GM12878 (cell line): ENCODE data around the gene CPLANE2. TPM values are rescaled to one million over a fixed set of nuclear protein-coding genes. Genes with fewer than 3 reads are reported as not detected.

Experiments used
- ATAC-seq: fragments of 200-7000 bp; cut with Tn5 transposase; 3 replicates; pipeline ENCODE4 v1.9.1; 2020; ENCODE audit warnings: mild to moderate bottlenecking, moderate library complexity
- BruUV-seq: library from RNA; stranded (reverse); fragments of 400-500 nt; replicated peaks from 2 replicates; lab custom pipeline; 2021; lab: Mats Ljungman, UMichigan
- CTCF ChIA-PET: fragments of 300-600 bp; sonication (Branson Sonifier 250); formaldehyde crosslinking; extraction: SDS; loops from one replicate; lab custom pipeline; 2021; ENCODE audit warnings: inconsistent platforms; lab: Yijun Ruan, JAX
- POLR2A ChIA-PET: fragments of 350-600 bp; formaldehyde crosslinking; extraction: SDS; loops from one replicate; lab custom pipeline; 2021; ENCODE audit warnings: inconsistent platforms; lab: Charles Lee
- RAD21 ChIA-PET: fragments of 300-600 bp; sonication (Branson Sonifier 250); formaldehyde crosslinking; loops from one replicate; lab custom pipeline; 2023; ENCODE audit warnings: antibody characterized with exemption; ENCODE audit not compliant: unreplicated experiment; lab: Charles Lee
- SMC1A ChIA-PET: fragments of 300-600 bp; sonication (Branson Sonifier 250); formaldehyde crosslinking; loops from one replicate; lab custom pipeline; 2023; ENCODE audit not compliant: unreplicated experiment, uncharacterized antibody; lab: Charles Lee
- DNase-seq: peaks from one replicate; pipeline ENCODE4 v3.0.0-alpha.2; 2011; ENCODE audit warnings: low read depth, low spot score
- FAIRE-seq: peaks from 3 replicates; lab custom pipeline; 2011; peaks lifted over from hg19 to GRCh38; lab: Jason Lieb, UNC
- H2AFZ ChIP-seq: 2 replicates; pipeline ENCODE4 v1.6.0; 2011; ENCODE audit warnings: low read depth, low read length, control low read depth; ENCODE audit not compliant: control insufficient read depth
- H3K27ac ChIP-seq: 2 replicates; pipeline ENCODE4 v1.5.1; 2011; ENCODE audit warnings: control low read depth; ENCODE audit not compliant: control insufficient read depth, insufficient read depth
- H3K27me3 ChIP-seq, 2 experiments: replicated peaks in 1 of 2; 2 replicates each; pipeline versions ENCODE4 v1.6.0 to v1.6.1; 2011; ENCODE audit warnings: low read length in 1 of 2; ENCODE audit not compliant: control insufficient read depth in 2 of 2, insufficient read depth in 2 of 2
- H3K36me3 ChIP-seq, 2 experiments: 2 replicates each; pipeline ENCODE4 v1.5.1; 2011; ENCODE audit warnings: low read length in 1 of 2; ENCODE audit not compliant: control insufficient read depth in 2 of 2, insufficient read depth in 2 of 2
- H3K4me1 ChIP-seq: 2 replicates; pipeline ENCODE4 v1.6.1; 2011; ENCODE audit warnings: mild to moderate bottlenecking, low read length, moderate library complexity, mixed read lengths; ENCODE audit not compliant: control insufficient read depth, insufficient read depth
- H3K4me2 ChIP-seq: 2 replicates; pipeline ENCODE4 v1.6.0; 2011; ENCODE audit warnings: control low read depth; ENCODE audit not compliant: control insufficient read depth, insufficient read depth
- H3K4me3 ChIP-seq: fragments of 200-600 bp; sonication (generic); 2 replicates; pipeline ENCODE4 v1.5.1; 2016
- H3K79me2 ChIP-seq: 2 replicates; pipeline ENCODE4 v1.6.0; 2011; ENCODE audit warnings: low read length; ENCODE audit not compliant: control insufficient read depth, insufficient read depth
- H3K9ac ChIP-seq: 2 replicates; pipeline ENCODE4 v1.8.0; 2011; ENCODE audit warnings: low read length, control low read depth, mixed read lengths; ENCODE audit not compliant: control insufficient read depth, insufficient read depth
- H3K9me3 ChIP-seq: replicated peaks from 3 replicates; pipeline ENCODE4 v1.5.1; 2011; ENCODE audit warnings: mild to moderate bottlenecking, low read length; ENCODE audit not compliant: control insufficient read depth, insufficient read depth
- H4K20me1 ChIP-seq: 2 replicates; pipeline ENCODE4 v1.6.0; 2011; ENCODE audit not compliant: control insufficient read depth, insufficient read depth
- ATF2 ChIP-seq: IDR thresholded peaks from 2 replicates; pipeline ENCODE4 v1.6.1; 2012; ENCODE audit warnings: low read length, inconsistent platforms
- E2F4 ChIP-seq: IDR thresholded peaks from 2 replicates; pipeline ENCODE4 v1.6.1; 2012; ENCODE audit warnings: low read depth, low read length, improper control_type of control experiment
- JUNB ChIP-seq: IDR thresholded peaks from 2 replicates; pipeline ENCODE4 v1.6.1; 2016; ENCODE audit warnings: antibody characterized with exemption, mild to moderate bottlenecking
- KDM1A ChIP-seq: fragments of 200-600 bp; sonication (generic); IDR thresholded peaks from 2 replicates; pipeline ENCODE4 v1.6.1; 2016; ENCODE audit warnings: borderline replicate concordance
- LARP7 ChIP-seq: fragments of 450-650 bp; IDR thresholded peaks from 2 replicates; pipeline ENCODE4 v1.6.1; 2017; ENCODE audit warnings: mild to moderate bottlenecking
- NR2C2 ChIP-seq: IDR thresholded peaks from 2 replicates; pipeline ENCODE4 v1.6.1; 2011; ENCODE audit warnings: borderline replicate concordance, low read depth; ENCODE audit not compliant: control insufficient read depth, insufficient read length
- PAX8 ChIP-seq: fragments of 450-650 bp; IDR thresholded peaks from 2 replicates; pipeline ENCODE4 v1.6.1; 2017; ENCODE audit warnings: mild to moderate bottlenecking, moderate library complexity
- RAD51 ChIP-seq: fragments of 450-650 bp; IDR thresholded peaks from 2 replicates; pipeline ENCODE4 v1.6.1; 2016; ENCODE audit warnings: moderate library complexity, mild to moderate bottlenecking, inconsistent platforms
- RFX5 ChIP-seq: IDR thresholded peaks from 2 replicates; pipeline ENCODE4 v1.6.1; 2011; ENCODE audit warnings: low read depth, low read length, improper control_type of control experiment
- STAT3 ChIP-seq: IDR thresholded peaks from 2 replicates; pipeline ENCODE4 v1.6.1; 2011; ENCODE audit warnings: low read depth, low read length, improper control_type of control experiment
- ZBTB11 ChIP-seq: fragments of 450-650 bp; formaldehyde crosslinking; IDR thresholded peaks from 2 replicates; pipeline ENCODE4 v1.5.0; 2022; ENCODE audit warnings: mild to moderate bottlenecking, missing genetic modification characterization
- WGBS: methylation state at CpG from one replicate; pipeline ENCODE4 v1.1.6; 2016; ENCODE audit warnings: low lambda C conversion rate; ENCODE audit not compliant: insufficient replicate concordance, insufficient coverage; ENCODE audit errors: missing lambda C conversion rate; 5-methylcytosine and 5-hydroxymethylcytosine counted together
- in situ Hi-C: fragments of 300-500 bp; cut with MboI; formaldehyde crosslinking; loops from 9 replicates; pipeline ENCODE4 v1.14.3; 2018; ENCODE audit warnings: mixed read lengths
- intact Hi-C: fragments of 100-400 bp; cut with micrococcal nuclease; formaldehyde crosslinking; loops from one replicate; pipeline ENCODE4 v1.14.2; 2022; ENCODE audit not compliant: unreplicated experiment
- polyA plus RNA-seq, 11 experiments: library from polyadenylated mRNA; depleted of rRNA in 4 of 11; unstranded in 6 of 11; stranded (reverse) in 5 of 11; fragments of >200 nt; fragmentation: Nextera tagmentation in 4 of 11; fragmentation: Illumina TruSeq in 1 of 11; extraction: Ambion mirVana in 4 of 11; extraction: Trizol in 1 of 11; gene quantifications; 1 replicate in 1 of 11; 2 replicates in 10 of 11; pipeline versions ENCODE4 v1.2.1 to v1.2.3, GENCODE V29; 2011 to 2016; ENCODE audit warnings: inconsistent platforms in 2 of 11, missing spikeins in 2 of 11, low read depth in 1 of 11
- total RNA-seq, 4 experiments: library from RNA; depleted of rRNA in 3 of 4; stranded (reverse); fragments of >200 nt in 3 of 4; fragmentation: Illumina TruSeq in 1 of 4; extraction: Trizol in 1 of 4; gene quantifications; 2 replicates each; pipeline versions ENCODE4 v1.2.1 to v1.2.3, GENCODE V29; 2013 to 2021
- TF ChIP-seq, protein P1 (sequence below): IDR thresholded peaks from 2 replicates; pipeline ENCODE4 v1.6.1; 2012; ENCODE audit warnings: mild to moderate bottlenecking, low read depth, low read length

The CPLANE2 gene
- total and polyA plus RNA-seq, 10 of the 15 experiments (the other 5 are each of a cell fraction or from before 2014, with no cell fraction given): 0.09 to 4.5 (median 2.3) TPM; not detected in 1

GRCh38 chr1:16181887-16182719 is 54.9 kb downstream of the CPLANE2 start:
- POLR2A ChIA-PET: no interaction called here
- RAD21 ChIA-PET: interaction anchor here (2.6 to 12.2 kb wide), 2 partner anchors 99 to 100 kb away, joined by 11 to 223 read pairs; no protein-coding TSS in a partner anchor
- intact Hi-C loops (no loop called here), in situ Hi-C loops (loop anchor here (5.0 kb wide), 1 partner anchor 100 kb away; no protein-coding TSS in a partner anchor)
- no peaks in the 10 kb centered on the region for H3K36me3 ChIP-seq
- no peak overlapping the region for H2AFZ ChIP-seq
- no peak overlapping the region for H3K4me3 ChIP-seq
- DNase-seq (no peak), ATAC-seq (no peak), FAIRE-seq (no peak)
- WGBS: 42% methylated on average over 18 of the region's 18 CpGs
- no peak overlapping the region for H3K9ac ChIP-seq
- no peaks in the 10 kb centered on the region for H3K9me3 ChIP-seq
- H3K79me2 ChIP-seq: no peaks in the 10 kb centered on the region
- H3K4me2 ChIP-seq: no peak overlapping the region
- CTCF ChIA-PET: interaction anchor here (15.1 kb wide), 1 partner anchor 100 kb away, joined by 375 read pairs; no protein-coding TSS in a partner anchor
- BruUV-seq: no TSS peak
- SMC1A ChIA-PET: interaction anchor here (1.2 kb wide), 1 partner anchor 99 kb away, joined by 3 read pairs; no protein-coding TSS in a partner anchor
- H3K27me3 ChIP-seq: no peaks in the 10 kb centered on the region
- no peaks in the 10 kb centered on the region for H3K4me1 ChIP-seq
- H3K27ac ChIP-seq: no peak overlapping the region
- H4K20me1 ChIP-seq: no peaks in the 10 kb centered on the region
- no peak for TF ChIP-seq LARP7
- no peak for TF ChIP-seq ATF2
- no peak for TF ChIP-seq RAD51
- no peak for TF ChIP-seq E2F4
- TF ChIP-seq STAT3: no peak
- no peak for TF ChIP-seq NR2C2
- no peak for TF ChIP-seq PAX8
- TF ChIP-seq ZBTB11 (CRISPR knock-in tag): no peak
- TF ChIP-seq RFX5: no peak
- no peak for TF ChIP-seq JUNB
- TF ChIP-seq KDM1A: no peak
- TF ChIP-seq, protein P1, sequence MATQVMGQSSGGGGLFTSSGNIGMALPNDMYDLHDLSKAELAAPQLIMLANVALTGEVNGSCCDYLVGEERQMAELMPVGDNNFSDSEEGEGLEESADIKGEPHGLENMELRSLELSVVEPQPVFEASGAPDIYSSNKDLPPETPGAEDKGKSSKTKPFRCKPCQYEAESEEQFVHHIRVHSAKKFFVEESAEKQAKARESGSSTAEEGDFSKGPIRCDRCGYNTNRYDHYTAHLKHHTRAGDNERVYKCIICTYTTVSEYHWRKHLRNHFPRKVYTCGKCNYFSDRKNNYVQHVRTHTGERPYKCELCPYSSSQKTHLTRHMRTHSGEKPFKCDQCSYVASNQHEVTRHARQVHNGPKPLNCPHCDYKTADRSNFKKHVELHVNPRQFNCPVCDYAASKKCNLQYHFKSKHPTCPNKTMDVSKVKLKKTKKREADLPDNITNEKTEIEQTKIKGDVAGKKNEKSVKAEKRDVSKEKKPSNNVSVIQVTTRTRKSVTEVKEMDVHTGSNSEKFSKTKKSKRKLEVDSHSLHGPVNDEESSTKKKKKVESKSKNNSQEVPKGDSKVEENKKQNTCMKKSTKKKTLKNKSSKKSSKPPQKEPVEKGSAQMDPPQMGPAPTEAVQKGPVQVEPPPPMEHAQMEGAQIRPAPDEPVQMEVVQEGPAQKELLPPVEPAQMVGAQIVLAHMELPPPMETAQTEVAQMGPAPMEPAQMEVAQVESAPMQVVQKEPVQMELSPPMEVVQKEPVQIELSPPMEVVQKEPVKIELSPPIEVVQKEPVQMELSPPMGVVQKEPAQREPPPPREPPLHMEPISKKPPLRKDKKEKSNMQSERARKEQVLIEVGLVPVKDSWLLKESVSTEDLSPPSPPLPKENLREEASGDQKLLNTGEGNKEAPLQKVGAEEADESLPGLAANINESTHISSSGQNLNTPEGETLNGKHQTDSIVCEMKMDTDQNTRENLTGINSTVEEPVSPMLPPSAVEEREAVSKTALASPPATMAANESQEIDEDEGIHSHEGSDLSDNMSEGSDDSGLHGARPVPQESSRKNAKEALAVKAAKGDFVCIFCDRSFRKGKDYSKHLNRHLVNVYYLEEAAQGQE: no peak
